HG02870 (cell line): ENCODE data around the gene ARHGAP6.

Source experiments
- ATAC-seq: cut with Tn5 transposase; IDR thresholded peaks from one replicate; pipeline ENCODE4 v1.9.1; 2021; ENCODE audit warnings: mild to moderate bottlenecking, moderate library complexity; ENCODE audit not compliant: unreplicated experiment

Gene ARHGAP6

DNA sequence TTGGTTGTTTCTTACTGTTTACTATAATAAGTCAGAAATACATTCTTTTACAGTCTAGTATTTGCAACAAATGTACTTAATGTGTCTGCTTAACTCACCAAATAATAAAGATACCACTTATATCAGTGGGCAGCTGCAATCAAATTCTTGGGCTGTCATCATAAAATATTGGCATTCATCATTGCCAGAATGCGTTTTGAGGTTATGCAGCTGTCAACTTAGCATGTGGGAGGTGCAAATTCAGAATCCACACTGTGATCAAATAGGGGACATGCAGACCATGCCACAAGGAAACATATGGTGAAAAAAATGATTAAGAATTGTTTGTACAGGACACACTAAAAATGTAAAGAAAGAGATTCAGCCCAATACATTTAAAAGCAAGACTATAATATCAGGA lies 468.0 kb downstream of the ARHGAP6 start:
- no peak for ATAC-seq

DNA sequence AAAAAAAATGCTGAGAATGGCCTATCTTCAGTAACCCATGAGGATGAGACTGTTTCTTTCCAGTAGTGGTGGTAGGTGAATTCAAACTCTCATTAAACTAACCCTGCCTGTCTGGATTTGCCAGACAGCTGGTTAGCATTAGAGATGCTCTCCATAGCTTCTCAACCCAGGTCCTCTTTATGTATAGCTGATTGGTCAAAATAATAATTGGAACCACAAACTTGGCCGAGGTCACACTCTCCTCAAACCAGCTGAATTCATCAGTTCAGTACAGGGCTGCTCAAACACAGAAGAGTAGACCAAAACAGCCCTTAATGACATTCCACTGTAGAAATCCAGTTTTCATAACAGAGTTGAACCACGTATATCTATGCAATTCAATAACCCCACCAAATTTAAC lies 469.2 kb downstream of the ARHGAP6 start:
- no peak for ATAC-seq

GRCh38 chrX:11193035-11193469 lies 472.7 kb downstream of the ARHGAP6 start:
- ATAC-seq = no peak

- no peak for ATAC-seq
Measured at GRCh38 chrX:11190745-11191510, 474.8 kb downstream of the ARHGAP6 start.

DNA sequence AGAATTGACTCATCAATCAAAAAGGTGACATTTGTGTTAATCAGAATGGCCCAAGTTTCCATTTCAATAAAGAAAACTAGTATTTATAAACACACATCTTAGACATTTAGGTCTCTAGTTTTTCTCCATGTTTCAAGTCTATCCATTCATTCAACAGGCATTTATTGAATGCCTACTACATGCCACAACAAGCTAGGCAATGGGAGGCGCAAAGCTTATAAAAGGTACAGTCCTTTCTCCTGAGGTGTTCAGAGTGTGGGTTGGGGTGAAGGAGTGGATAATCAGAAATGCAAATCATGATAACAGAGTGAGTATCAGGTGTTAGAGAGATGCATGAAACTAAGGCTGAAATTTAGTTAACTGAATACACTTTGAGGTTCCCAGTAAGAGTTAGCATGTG lies 476.6 kb downstream of the ARHGAP6 start:
- ATAC-seq = peak; percentile 9

GRCh38 chrX:11188664-11189063 lies 477.1 kb downstream of the ARHGAP6 start:
- peak; percentile 88 for ATAC-seq

- no peak for ATAC-seq
Measured at GRCh38 chrX:11187001-11187400, 478.7 kb downstream of the ARHGAP6 start.

DNA sequence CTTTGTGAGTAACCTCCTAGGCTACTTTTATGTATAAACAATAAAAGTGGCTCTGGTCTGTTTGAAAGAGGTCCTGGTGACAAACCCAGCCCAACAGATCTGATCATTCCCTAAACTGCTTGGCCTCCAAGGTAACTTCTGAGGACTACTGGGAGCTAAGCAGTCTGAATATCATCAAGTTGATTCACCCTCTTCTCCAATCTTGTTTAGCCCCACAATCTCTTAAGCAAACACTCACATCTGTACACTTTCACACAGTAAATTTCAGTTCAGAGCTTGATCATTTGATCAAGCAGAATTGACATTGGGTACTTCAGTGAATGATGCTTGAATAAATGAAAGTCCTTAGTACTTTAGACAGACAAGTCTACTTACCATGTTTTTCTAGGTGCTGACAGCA lies 479.9 kb downstream of the ARHGAP6 start:
- no peak for ATAC-seq

- no peak for ATAC-seq
Measured at GRCh38 chrX:11180571-11180970, 485.1 kb downstream of the ARHGAP6 start.

- no peak for ATAC-seq
Measured at GRCh38 chrX:11172415-11172814, 493.3 kb downstream of the ARHGAP6 start.

GRCh38 chrX:11171956-11172355 lies 493.8 kb downstream of the ARHGAP6 start:
- ATAC-seq = no peak

DNA sequence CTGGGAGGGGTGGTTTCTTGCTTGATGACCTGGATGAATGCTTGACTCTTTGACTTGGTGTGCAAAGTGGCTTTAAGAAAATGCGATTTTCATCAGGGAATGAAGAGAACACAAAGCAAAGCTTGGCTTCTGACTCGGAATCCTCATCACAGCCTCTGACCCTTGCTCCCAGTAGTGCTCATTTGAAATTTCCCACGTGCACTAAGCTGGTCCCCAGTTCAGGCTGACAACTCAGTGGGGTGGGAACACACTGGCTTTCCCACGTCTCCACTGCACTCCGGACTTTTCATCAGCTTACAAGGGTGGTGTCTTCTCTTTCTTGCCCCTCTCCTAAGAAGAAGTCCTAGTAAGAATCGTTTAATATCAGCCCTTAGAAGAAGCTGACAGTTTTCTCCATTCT lies 501.3 kb downstream of the ARHGAP6 start:
- no peak for ATAC-seq

GRCh38 chrX:11159149-11159548 lies 506.6 kb downstream of the ARHGAP6 start:
- ATAC-seq = no peak

DNA sequence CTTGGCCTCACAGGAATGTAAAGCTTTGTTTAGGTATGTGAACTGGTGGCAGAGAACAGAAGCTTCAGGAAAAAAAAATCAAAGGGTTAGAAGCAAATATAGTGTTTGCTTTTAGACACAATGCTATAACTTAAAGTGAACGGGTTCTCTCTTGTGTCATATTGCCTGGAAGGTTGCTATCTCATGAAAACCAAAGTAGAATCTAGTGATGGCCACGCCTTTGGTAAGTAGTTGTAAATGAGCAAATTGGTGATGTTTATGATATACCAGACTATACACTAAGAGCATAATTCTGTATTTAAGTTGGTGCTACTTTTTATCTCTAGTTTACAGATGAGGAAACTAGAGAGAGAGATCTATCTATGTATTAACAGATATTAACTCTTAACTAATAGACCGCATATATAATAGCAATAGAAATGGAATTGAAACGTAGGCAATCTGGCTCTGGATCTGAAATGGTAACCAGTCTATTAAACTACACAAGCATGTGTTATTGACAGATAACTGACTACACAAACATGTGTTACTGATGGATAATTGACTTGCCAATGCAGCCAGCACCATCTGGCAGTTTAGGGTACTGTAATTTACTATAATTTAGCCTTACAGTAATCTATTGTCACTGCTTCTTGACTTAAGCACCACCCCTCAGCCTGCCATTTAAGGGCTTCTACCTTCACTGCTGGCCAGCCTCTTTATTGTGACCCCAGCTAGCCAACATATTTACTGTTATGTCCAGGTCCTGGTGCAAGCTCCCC lies 513.7 kb downstream of the ARHGAP6 start:
- no peak for ATAC-seq

GRCh38 chrX:11148401-11148800 lies 517.3 kb downstream of the ARHGAP6 start:
- ATAC-seq = no peak

DNA sequence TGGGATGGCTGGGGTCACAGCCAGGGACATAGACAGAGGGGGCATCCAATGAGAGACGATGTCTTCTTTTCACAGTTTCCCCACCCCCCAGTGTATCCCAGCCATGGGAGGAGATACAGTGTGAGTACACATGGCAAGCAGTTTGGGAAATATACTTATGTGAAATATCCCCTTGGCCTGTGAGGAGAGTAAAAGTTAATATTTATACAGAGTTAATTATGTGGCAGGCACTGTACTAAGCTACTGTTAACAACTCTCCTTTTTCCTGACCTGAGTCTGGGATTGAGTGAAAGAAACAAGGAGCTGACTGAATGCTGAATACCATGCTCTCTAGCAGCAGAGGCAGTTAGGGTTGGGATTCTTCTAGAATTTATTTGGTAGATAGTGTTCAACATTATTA lies 519.3 kb downstream of the ARHGAP6 start:
- no peak for ATAC-seq

GRCh38 chrX:11143931-11144678 lies 521.6 kb downstream of the ARHGAP6 start:
- ATAC-seq = peak; percentile 81

DNA sequence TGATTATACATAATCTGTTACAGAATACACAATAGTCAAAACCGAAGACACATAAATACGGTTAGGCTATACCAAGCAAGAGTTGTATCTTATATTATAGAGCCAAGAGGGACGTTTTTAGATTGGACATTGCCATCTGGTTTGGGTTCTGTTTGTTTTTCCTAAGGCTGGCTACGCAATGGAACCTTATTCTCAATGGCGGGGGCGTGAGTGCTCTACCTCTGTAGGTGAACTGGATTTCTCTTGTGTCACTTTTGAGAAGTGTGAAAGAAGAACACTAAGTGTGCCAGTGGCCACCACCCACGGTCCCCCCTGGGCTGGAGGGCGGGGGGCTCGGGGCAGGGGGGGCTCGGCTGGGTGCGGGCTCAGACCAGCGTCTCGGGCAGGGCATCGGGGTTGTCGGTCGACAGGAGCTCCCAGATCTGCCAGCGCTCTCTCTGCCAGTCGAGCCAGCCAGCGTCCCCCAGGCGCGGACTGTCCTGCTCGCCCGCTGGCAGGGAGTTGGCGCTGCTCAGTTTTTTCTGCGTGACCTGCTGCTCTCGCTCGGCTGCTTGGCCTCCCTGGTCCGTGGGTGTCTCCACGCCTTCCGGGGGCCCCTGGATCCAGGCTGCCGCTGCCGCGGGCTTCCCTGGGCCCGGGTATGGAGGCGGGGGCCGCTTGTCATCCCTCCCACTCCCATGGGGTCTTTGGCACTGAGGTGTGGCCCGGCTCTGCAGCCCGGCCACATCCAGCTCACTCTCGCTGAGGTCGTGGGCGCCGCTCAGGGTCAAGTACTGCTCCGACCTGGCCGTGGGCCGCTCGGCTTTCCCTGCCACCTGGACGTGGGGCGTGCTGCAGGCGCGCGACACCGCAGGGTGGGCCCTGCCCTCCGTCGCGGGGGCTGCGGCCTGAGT lies 527.0 kb downstream of the ARHGAP6 start:
- no peak for ATAC-seq

GRCh38 chrX:11137543-11138139 lies 528.1 kb downstream of the ARHGAP6 start:
- no peak for ATAC-seq

DNA sequence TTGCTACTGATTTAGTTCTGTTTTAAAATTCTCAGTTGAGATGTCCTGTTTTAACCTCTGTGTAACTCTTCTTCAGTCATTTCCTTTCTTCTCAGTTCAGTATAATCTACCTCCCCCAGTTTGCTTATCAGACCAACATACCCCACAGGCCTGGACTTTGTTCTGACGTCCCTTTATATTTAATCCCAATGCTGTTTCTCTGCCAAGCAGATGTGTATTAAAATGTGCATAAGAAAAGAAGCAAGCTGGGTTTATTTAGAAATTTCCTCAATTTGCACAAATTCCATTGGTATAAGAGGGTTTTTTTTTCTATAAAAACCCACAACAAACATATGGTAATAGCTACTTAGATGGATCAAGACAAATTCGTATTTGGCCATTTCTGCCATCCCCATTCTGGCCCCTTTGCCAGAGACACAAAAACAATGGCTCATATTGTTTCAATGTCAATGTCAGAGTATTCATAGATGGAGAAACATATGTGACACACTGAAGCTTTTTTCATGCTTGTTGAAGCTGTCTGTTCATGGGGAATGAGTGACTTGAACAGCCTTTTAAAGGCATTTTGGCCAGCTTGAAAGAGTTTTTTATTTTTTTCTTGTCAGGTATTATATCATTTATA lies 530.0 kb downstream of the ARHGAP6 start:
- ATAC-seq = no peak
